H9 (cell line): Measurements from ENCODE around the gene TMEM108. TPM values are rescaled to one million over a fixed set of nuclear protein-coding genes. Genes with fewer than 3 reads are reported as not detected.

ENCODE experiments used
- DNase-seq: peaks from one replicate; pipeline ENCODE4 v3.0.0-alpha.2; 2017
- H2AFZ ChIP-seq: one replicate; pipeline ENCODE4 v1.6.1; 2013; ENCODE audit warnings: mild to moderate bottlenecking, low read length, control low read depth, moderate library complexity
- H2AK5ac ChIP-seq: 2 replicates; pipeline ENCODE4 v1.6.1; 2013; ENCODE audit warnings: low read length, control low read depth, mixed read lengths; ENCODE audit not compliant: insufficient read length
- H2BK120ac ChIP-seq: one replicate; pipeline ENCODE4 v1.6.1; 2013; ENCODE audit warnings: low read depth, mild to moderate bottlenecking, low read length, control low read depth, inconsistent platforms; ENCODE audit not compliant: poor library complexity, severe bottlenecking
- H2BK12ac ChIP-seq: 2 replicates; pipeline ENCODE4 v1.6.1; 2013; ENCODE audit warnings: low read length, control low read depth, mixed read lengths, low read depth; ENCODE audit not compliant: insufficient read length
- H2BK15ac ChIP-seq: 2 replicates; pipeline ENCODE4 v1.6.1; 2013; ENCODE audit warnings: low read depth, low read length, control low read depth
- H2BK20ac ChIP-seq: one replicate; pipeline ENCODE4 v1.6.1; 2013; ENCODE audit warnings: low read depth, mild to moderate bottlenecking, low read length, control low read depth, inconsistent platforms; ENCODE audit not compliant: poor library complexity, severe bottlenecking
- H2BK5ac ChIP-seq: 2 replicates; pipeline ENCODE4 v1.6.1; 2013; ENCODE audit warnings: low read length, control low read depth, mixed read lengths; ENCODE audit not compliant: insufficient read length
- H3K14ac ChIP-seq: 2 replicates; pipeline ENCODE4 v1.6.1; 2013; ENCODE audit warnings: low read length, control low read depth; ENCODE audit not compliant: insufficient read depth
- H3K18ac ChIP-seq: 2 replicates; pipeline ENCODE4 v1.6.1; 2013; ENCODE audit warnings: low read depth, mild to moderate bottlenecking, mixed read lengths, low read length, control low read depth; ENCODE audit not compliant: insufficient read length
- H3K23ac ChIP-seq: 2 replicates; pipeline ENCODE4 v1.6.1; 2013; ENCODE audit warnings: low read length, control low read depth, mixed read lengths, low read depth; ENCODE audit not compliant: insufficient read length
- H3K23me2 ChIP-seq: 2 replicates; pipeline ENCODE4 v1.6.1; 2013; ENCODE audit warnings: low read depth, mild to moderate bottlenecking, mixed read lengths, low read length, control low read depth; ENCODE audit not compliant: insufficient read length, poor library complexity, severe bottlenecking
- H3K27ac ChIP-seq: 2 replicates; pipeline ENCODE4 v1.5.1; 2013; ENCODE audit warnings: low read length, control low read depth, mixed read lengths, low read depth; ENCODE audit not compliant: insufficient read length
- H3K27me3 ChIP-seq: 2 replicates; pipeline ENCODE4 v1.6.1; 2013; ENCODE audit warnings: low read length, control low read depth, inconsistent platforms; ENCODE audit not compliant: insufficient read depth
- H3K4ac ChIP-seq: 2 replicates; pipeline ENCODE4 v1.6.1; 2013; ENCODE audit warnings: low read depth, mild to moderate bottlenecking, control low read depth, inconsistent platforms, low read length, moderate library complexity
- H3K4me1 ChIP-seq: 2 replicates; pipeline ENCODE4 v1.6.1; 2013; ENCODE audit warnings: low read length, control low read depth, inconsistent platforms; ENCODE audit not compliant: insufficient read depth
- H3K4me2 ChIP-seq: 2 replicates; pipeline ENCODE4 v1.6.1; 2013; ENCODE audit warnings: low read length, control low read depth, mixed read lengths; ENCODE audit not compliant: insufficient read length, insufficient read depth
- H3K56ac ChIP-seq: 2 replicates; pipeline ENCODE4 v1.6.1; 2013; ENCODE audit warnings: low read depth, mild to moderate bottlenecking, mixed read lengths, low read length, control low read depth; ENCODE audit not compliant: insufficient read length
- H3K79me1 ChIP-seq: 2 replicates; pipeline ENCODE4 v1.6.1; 2013; ENCODE audit warnings: low read depth, mild to moderate bottlenecking, moderate library complexity, low read length, control low read depth, inconsistent platforms; ENCODE audit not compliant: insufficient read depth, poor library complexity, severe bottlenecking
- H3K79me2 ChIP-seq: 2 replicates; pipeline ENCODE4 v1.6.1; 2013; ENCODE audit warnings: low read length, control low read depth, inconsistent platforms; ENCODE audit not compliant: insufficient read depth
- H3K9ac ChIP-seq: 2 replicates; pipeline ENCODE4 v1.6.1; 2013; ENCODE audit warnings: low read length, control low read depth, mixed read lengths; ENCODE audit not compliant: insufficient read length; ENCODE audit errors: extremely low read depth
- H3K9me3 ChIP-seq: one replicate; pipeline ENCODE4 v1.6.1; 2013; ENCODE audit warnings: low read depth, low read length, inconsistent platforms; ENCODE audit not compliant: control insufficient read depth
- H3T11ph ChIP-seq: one replicate; pipeline ENCODE4 v1.6.1; 2013; ENCODE audit warnings: mild to moderate bottlenecking, low read length, control low read depth, inconsistent platforms
- H4K20me1 ChIP-seq: one replicate; pipeline ENCODE4 v1.6.1; 2013; ENCODE audit not compliant: control insufficient read depth, insufficient read length, insufficient read depth
- H4K5ac ChIP-seq: 2 replicates; pipeline ENCODE4 v1.6.1; 2013; ENCODE audit warnings: low read depth, mild to moderate bottlenecking, mixed read lengths, low read length, control low read depth; ENCODE audit not compliant: insufficient read length
- H4K8ac ChIP-seq: replicated peaks from 2 replicates; pipeline ENCODE4 v1.6.1; 2013; ENCODE audit warnings: low read length, control low read depth, mixed read lengths, low read depth; ENCODE audit not compliant: insufficient read length
- H4K91ac ChIP-seq: 2 replicates; pipeline ENCODE4 v1.6.1; 2013; ENCODE audit warnings: low read depth, mild to moderate bottlenecking, moderate library complexity, mixed read lengths, low read length, control low read depth; ENCODE audit not compliant: insufficient read length
- H3K27ac Mint-ChIP-seq, 3 experiments: 2 replicates in 2 of 3; 3 replicates in 1 of 3; pipeline ENCODE4 v1.8.0; 2020 to 2021; ENCODE audit warnings: mixed read lengths in 3 of 3, mild to moderate bottlenecking in 1 of 3, moderate library complexity in 1 of 3
- H3K27me3 Mint-ChIP-seq: 2 replicates; pipeline ENCODE4 v1.8.0; 2021; ENCODE audit warnings: low read depth, mild to moderate bottlenecking, moderate library complexity, mixed read lengths
- H3K36me3 Mint-ChIP-seq, 3 experiments: 2 replicates in 2 of 3; 3 replicates in 1 of 3; pipeline ENCODE4 v1.8.0; 2020 to 2021; ENCODE audit warnings: low read depth in 3 of 3, mixed read lengths in 3 of 3; ENCODE audit not compliant: insufficient read depth in 1 of 3
- H3K4me1 Mint-ChIP-seq, 2 experiments: 2 replicates each; pipeline ENCODE4 v1.8.0; 2020; ENCODE audit warnings: mixed read lengths in 2 of 2
- H3K4me3 Mint-ChIP-seq, 2 experiments: 2 replicates in 1 of 2; 3 replicates in 1 of 2; pipeline ENCODE4 v1.8.0; 2020 to 2021; ENCODE audit warnings: mild to moderate bottlenecking in 2 of 2, mixed read lengths in 2 of 2, moderate library complexity in 1 of 2
- H3K9me3 Mint-ChIP-seq, 2 experiments: 2 replicates in 1 of 2; 3 replicates in 1 of 2; pipeline ENCODE4 v1.8.0; 2020; ENCODE audit warnings: mild to moderate bottlenecking in 2 of 2, mixed read lengths in 2 of 2, moderate library complexity in 1 of 2
- CTCF ChIP-seq: fragments of 200-600 bp; sonication (generic); conservative IDR thresholded peaks from 3 replicates; pipeline ENCODE4 v1.8.0; 2021; ENCODE audit warnings: antibody characterized with exemption, mild to moderate bottlenecking
- WGBS: extraction: QIAGEN DNeasy Blood & Tissue Kit; methylation state at CpG from one replicate; pipeline ENCODE4 v1.1.7; 2013; ENCODE audit warnings: missing lambda C conversion rate, low lambda C conversion rate, mixed read lengths; ENCODE audit not compliant: insufficient read length; ENCODE audit errors: extremely low coverage; 5-methylcytosine and 5-hydroxymethylcytosine counted together
- total RNA-seq: library from RNA; stranded (reverse); gene quantifications from 2 replicates; pipeline ENCODE4 v1.2.1, GENCODE V29; 2021

TMEM108 gene
- total RNA-seq, 1 experiment from 2014 or later: 5.0 TPM

GRCh38 chr3:133293397-133294110 is 255.4 kb downstream of the TMEM108 start:
- H3K18ac ChIP-seq: no peak overlapping the region
- H2BK120ac ChIP-seq: no peak overlapping the region
- no peaks in the 10 kb centered on the region for H3K79me1 ChIP-seq
- WGBS: no CpG with 5 or more reads among the region's 4 CpGs
- H2AK5ac ChIP-seq: no peak overlapping the region
- no peak for DNase-seq
- H2BK5ac ChIP-seq: no peak overlapping the region
- no peak overlapping the region for H2BK20ac ChIP-seq
- H2BK12ac ChIP-seq: no peak overlapping the region
- no peak overlapping the region for H3K27ac ChIP-seq
- H3K9ac ChIP-seq: no peak overlapping the region
- no peaks in the 10 kb centered on the region for H4K20me1 ChIP-seq
- no peak overlapping the region for H3K4me3 Mint-ChIP-seq
- no peaks in the 10 kb centered on the region for H3K79me2 ChIP-seq
- no peaks in the 10 kb centered on the region for H3K36me3 Mint-ChIP-seq
- H3K4ac ChIP-seq: no peak overlapping the region
- H3K23ac ChIP-seq: no peak overlapping the region
- H4K5ac ChIP-seq: no peak overlapping the region
- no peaks in the 10 kb centered on the region for H3K9me3 ChIP-seq
- H3T11ph ChIP-seq: no peak overlapping the region
- H3K4me1 Mint-ChIP-seq: peaks cover 7 to 8% of the 10 kb centered on the region in 2 experiments
- H3K9me3 Mint-ChIP-seq: no peaks in the 10 kb centered on the region
- H3K14ac ChIP-seq: no peak overlapping the region
- H3K27ac Mint-ChIP-seq: peak overlapping the region in 1 of 3 experiments; percentile 19; a peak in 1 of 7 replicates
- no peak for TF ChIP-seq CTCF
- no peaks in the 10 kb centered on the region for H3K23me2 ChIP-seq
- no peak overlapping the region for H4K91ac ChIP-seq
- H3K27me3 Mint-ChIP-seq: no peaks in the 10 kb centered on the region
- peaks cover 5% of the 10 kb centered on the region; the same call in 1 of the 2 replicates for H3K4me1 ChIP-seq
- no peaks in the 10 kb centered on the region for H3K27me3 ChIP-seq
- no peak overlapping the region for H4K8ac ChIP-seq
- H3K4me2 ChIP-seq: no peak overlapping the region
- H3K56ac ChIP-seq: no peak overlapping the region
- no peak overlapping the region for H2BK15ac ChIP-seq
- no peak overlapping the region for H2AFZ ChIP-seq
